Mucosa of rectum (tissue), 2 donors: ENCODE results near the gene PDZD2.

Experiments used
- H3K27ac ChIP-seq, 2 donors: one replicate each; pipeline ENCODE4 v1.7.0; 2013; ENCODE audit warnings: inconsistent platforms in 2 of 2, low read depth in 2 of 2, low read length in 2 of 2
- H3K27me3 ChIP-seq, 2 donors: one replicate each; pipeline ENCODE4 v1.7.0; 2013; ENCODE audit warnings: low read length in 2 of 2; ENCODE audit not compliant: control insufficient read depth in 2 of 2, insufficient read depth in 2 of 2
- H3K36me3 ChIP-seq, 2 donors: one replicate each; pipeline ENCODE4 v1.7.0; 2013; ENCODE audit warnings: low read length in 2 of 2; ENCODE audit not compliant: control insufficient read depth in 2 of 2, insufficient read depth in 2 of 2
- H3K4me1 ChIP-seq, 2 donors: one replicate each; pipeline ENCODE4 v1.7.0; 2013; ENCODE audit warnings: low read length in 2 of 2, mild to moderate bottlenecking in 1 of 2; ENCODE audit not compliant: control insufficient read depth in 2 of 2, insufficient read depth in 2 of 2
- H3K4me3 ChIP-seq, 2 donors: one replicate each; pipeline ENCODE4 v1.7.0; 2013; ENCODE audit warnings: low read length in 2 of 2
- H3K9ac ChIP-seq, 2 donors: one replicate each; pipeline ENCODE4 v1.7.0; 2013; ENCODE audit warnings: low read length in 2 of 2, low read depth in 1 of 2, mild to moderate bottlenecking in 1 of 2
- H3K9me3 ChIP-seq, 2 donors: one replicate each; pipeline ENCODE4 v1.7.0; 2013; ENCODE audit warnings: low read length in 2 of 2; ENCODE audit not compliant: control insufficient read depth in 2 of 2
- donor health status: healthy.
- donor health status: Normal muscosa, but diverticular disease.

PDZD2 gene

GRCh38 chr5:31613651-31614050 lies 25.3 kb upstream of the PDZD2 start:
- Histone ChIP-seq H3K27ac (no peak overlapping the region), H3K36me3 (no peaks in the 10 kb centered on the region), H3K9ac (no peak overlapping the region), H3K27me3 (peaks cover 0 to 3% of the 10 kb centered on the region in 2 donors), H3K4me1 (no peaks in the 10 kb centered on the region), H3K4me3 (no peak overlapping the region), H3K9me3 (no peaks in the 10 kb centered on the region)

- Histone ChIP-seq H3K4me1 (no peaks in the 10 kb centered on the region), H3K27me3 (peaks cover 0 to 3% of the 10 kb centered on the region in 2 donors), H3K9me3 (no peaks in the 10 kb centered on the region), H3K9ac (no peak overlapping the region), H3K4me3 (no peak overlapping the region), H3K36me3 (no peaks in the 10 kb centered on the region), H3K27ac (no peak overlapping the region)
These were observed 24.5 kb upstream of the PDZD2 start for GRCh38 chr5:31614151-31615020.

- Histone ChIP-seq H3K36me3 (no peaks in the 10 kb centered on the region), H3K4me1 (no peaks in the 10 kb centered on the region), H3K27ac (no peak overlapping the region), H3K9ac (no peak overlapping the region), H3K9me3 (no peaks in the 10 kb centered on the region), H3K27me3 (peaks cover 0 to 3% of the 10 kb centered on the region in 2 donors), H3K4me3 (no peak overlapping the region)
These were observed 21.1 kb upstream of the PDZD2 start for GRCh38 chr5:31617867-31618266.

GRCh38 chr5:31620026-31620425 lies 18.9 kb upstream of the PDZD2 start:
- peaks cover 0 to 3% of the 10 kb centered on the region in 2 donors for H3K27me3 ChIP-seq
- no peaks in the 10 kb centered on the region for H3K4me1 ChIP-seq
- no peaks in the 10 kb centered on the region for H3K36me3 ChIP-seq
- H3K27ac ChIP-seq = no peak overlapping the region
- H3K9me3 ChIP-seq = no peaks in the 10 kb centered on the region
- no peak overlapping the region for H3K4me3 ChIP-seq
- no peak overlapping the region for H3K9ac ChIP-seq

- Histone ChIP-seq H3K27ac (no peak overlapping the region), H3K4me1 (no peaks in the 10 kb centered on the region), H3K27me3 (peaks cover 0 to 3% of the 10 kb centered on the region in 2 donors), H3K36me3 (no peaks in the 10 kb centered on the region), H3K4me3 (no peak overlapping the region), H3K9me3 (no peaks in the 10 kb centered on the region), H3K9ac (no peak overlapping the region)
These were observed 15.7 kb upstream of the PDZD2 start for GRCh38 chr5:31623249-31623648.

GRCh38 chr5:31625394-31625793 lies 13.5 kb upstream of the PDZD2 start:
- H3K4me3 ChIP-seq = no peak overlapping the region
- no peak overlapping the region for H3K9ac ChIP-seq
- no peaks in the 10 kb centered on the region for H3K36me3 ChIP-seq
- no peak overlapping the region for H3K27ac ChIP-seq
- no peaks in the 10 kb centered on the region for H3K4me1 ChIP-seq
- H3K9me3 ChIP-seq = no peaks in the 10 kb centered on the region
- no peaks in the 10 kb centered on the region for H3K27me3 ChIP-seq

GRCh38 chr5:31626156-31626555 lies 12.8 kb upstream of the PDZD2 start:
- no peaks in the 10 kb centered on the region for H3K9me3 ChIP-seq
- H3K36me3 ChIP-seq = no peaks in the 10 kb centered on the region
- H3K27me3 ChIP-seq = peaks cover 0 to 4% of the 10 kb centered on the region in 2 donors
- no peaks in the 10 kb centered on the region for H3K4me1 ChIP-seq
- H3K4me3 ChIP-seq = no peak overlapping the region
- H3K9ac ChIP-seq = no peak overlapping the region
- no peak overlapping the region for H3K27ac ChIP-seq

GRCh38 chr5:31626604-31627234 lies 12.2 kb upstream of the PDZD2 start:
- Histone ChIP-seq H3K27ac (no peak overlapping the region), H3K36me3 (no peaks in the 10 kb centered on the region), H3K27me3 (peaks cover 0 to 4% of the 10 kb centered on the region in 2 donors), H3K4me1 (no peaks in the 10 kb centered on the region), H3K9ac (no peak overlapping the region), H3K9me3 (no peaks in the 10 kb centered on the region), H3K4me3 (no peak overlapping the region)

- H3K27me3 ChIP-seq = peaks cover 0 to 4% of the 10 kb centered on the region in 2 donors
- no peak overlapping the region for H3K9ac ChIP-seq
- no peak overlapping the region for H3K27ac ChIP-seq
- no peaks in the 10 kb centered on the region for H3K4me1 ChIP-seq
- H3K36me3 ChIP-seq = no peaks in the 10 kb centered on the region
- no peak overlapping the region for H3K4me3 ChIP-seq
- no peaks in the 10 kb centered on the region for H3K9me3 ChIP-seq
These were observed 8.0 kb upstream of the PDZD2 start for GRCh38 chr5:31630931-31631330.

GRCh38 chr5:31632460-31632859 lies 6.5 kb upstream of the PDZD2 start:
- Histone ChIP-seq H3K9ac (no peak overlapping the region), H3K36me3 (no peaks in the 10 kb centered on the region), H3K27me3 (peaks cover 2 to 4% of the 10 kb centered on the region in 2 donors), H3K4me1 (no peaks in the 10 kb centered on the region), H3K27ac (no peak overlapping the region), H3K9me3 (no peaks in the 10 kb centered on the region), H3K4me3 (no peak overlapping the region)
